ENCODE data around the gene ZNF25. TPM values are rescaled to one million over a fixed set of nuclear protein-coding genes. Genes with fewer than 3 reads are reported as not detected.
"Not testable (repeated sequence)": the region's sequence is repeated elsewhere in the genome, so short reads cannot be mapped to it uniquely, and the experiment has no call there.

Gene ZNF25
- total RNA-seq, 1 donor from 2014 or later: 5.2 TPM

- H3K27me3 ChIP-seq (ENCODE audit: control insufficient read depth, insufficient read depth, low read length): no peaks in the 10 kb centered on the region
- no peak for DNase-seq (ENCODE audit: low read depth)
- no peak overlapping the region for H3K4me3 ChIP-seq (ENCODE audit: low read depth, low read length)
- H3K36me3 ChIP-seq (ENCODE audit: control insufficient read depth, insufficient read depth, low read length): no peaks in the 10 kb centered on the region
- no peak for TF ChIP-seq CTCF (IDR thresholded peaks at IDR 0.05; ENCODE audit: insufficient read depth, low read length, poor library complexity, severe bottlenecking)
Measured at GRCh38 chr10:38007551-38007950, 31.1 kb upstream of the ZNF25 start.

- Histone ChIP-seq H3K36me3 (ENCODE audit: control insufficient read depth, insufficient read depth, low read length) (no peaks in the 10 kb centered on the region), H3K27me3 (ENCODE audit: control insufficient read depth, insufficient read depth, low read length) (no peaks in the 10 kb centered on the region), H3K4me3 (ENCODE audit: low read depth, low read length) (no peak overlapping the region)
- TF ChIP-seq CTCF (IDR thresholded peaks at IDR 0.05; ENCODE audit: insufficient read depth, low read length, poor library complexity, severe bottlenecking): no peak
- no peak for DNase-seq (ENCODE audit: low read depth)
Measured at GRCh38 chr10:38003588-38003987, 27.1 kb upstream of the ZNF25 start.

- Histone ChIP-seq H3K4me3 (ENCODE audit: low read depth, low read length) (no peak overlapping the region), H3K27me3 (ENCODE audit: control insufficient read depth, insufficient read depth, low read length) (no peaks in the 10 kb centered on the region), H3K36me3 (ENCODE audit: control insufficient read depth, insufficient read depth, low read length) (no peaks in the 10 kb centered on the region)
- no peak for DNase-seq (ENCODE audit: low read depth)
- TF ChIP-seq CTCF (IDR thresholded peaks at IDR 0.05; ENCODE audit: insufficient read depth, low read length, poor library complexity, severe bottlenecking): no peak
Measured at GRCh38 chr10:38003026-38003425, 26.6 kb upstream of the ZNF25 start.

- H3K4me3 ChIP-seq (ENCODE audit: low read depth, low read length); H3K27me3 ChIP-seq (ENCODE audit: control insufficient read depth, insufficient read depth, low read length); DNase-seq (ENCODE audit: low read depth); H3K36me3 ChIP-seq (ENCODE audit: control insufficient read depth, insufficient read depth, low read length): not testable (repeated sequence)
Measured at GRCh38 chr10:38000474-38000873, 24.0 kb upstream of the ZNF25 start.

- not testable (repeated sequence) for H3K27me3 ChIP-seq (ENCODE audit: control insufficient read depth, insufficient read depth, low read length); H3K36me3 ChIP-seq (ENCODE audit: control insufficient read depth, insufficient read depth, low read length); DNase-seq (ENCODE audit: low read depth); H3K4me3 ChIP-seq (ENCODE audit: low read depth, low read length)
Measured at GRCh38 chr10:37998920-37999319, 22.5 kb upstream of the ZNF25 start.

- Histone ChIP-seq H3K27me3 (ENCODE audit: control insufficient read depth, insufficient read depth, low read length) (no peaks in the 10 kb centered on the region), H3K4me3 (ENCODE audit: low read depth, low read length) (no peak overlapping the region), H3K36me3 (ENCODE audit: control insufficient read depth, insufficient read depth, low read length) (no peaks in the 10 kb centered on the region)
- no peak for DNase-seq (ENCODE audit: low read depth)
- TF ChIP-seq CTCF (IDR thresholded peaks at IDR 0.05; ENCODE audit: insufficient read depth, low read length, poor library complexity, severe bottlenecking): no peak
Measured at GRCh38 chr10:37992083-37992482, 15.6 kb upstream of the ZNF25 start.

- no peak for DNase-seq (ENCODE audit: low read depth)
- H3K4me3 ChIP-seq (ENCODE audit: low read depth, low read length): no peak overlapping the region
- no peak for TF ChIP-seq CTCF (IDR thresholded peaks at IDR 0.05; ENCODE audit: insufficient read depth, low read length, poor library complexity, severe bottlenecking)
- H3K27me3 ChIP-seq (ENCODE audit: control insufficient read depth, insufficient read depth, low read length): no peaks in the 10 kb centered on the region
- no peaks in the 10 kb centered on the region for H3K36me3 ChIP-seq (ENCODE audit: control insufficient read depth, insufficient read depth, low read length)
Measured at GRCh38 chr10:37991655-37992054, 15.2 kb upstream of the ZNF25 start.
